AG04450 (cell line): ENCODE measurements around the gene BUD13. TPM values are rescaled to one million over a fixed set of nuclear protein-coding genes. Genes with fewer than 3 reads are reported as not detected.

ENCODE experiments used
- CTCF ChIA-PET: fragments of 300-600, 350-600 bp; formaldehyde crosslinking; extraction: SDS; loops from one replicate; lab custom pipeline; 2022; ENCODE audit warnings: antibody characterized with exemption, inconsistent platforms; lab: Charles Lee
- POLR2A ChIA-PET: fragments of 350-600 bp; formaldehyde crosslinking; extraction: SDS; loops from one replicate; lab custom pipeline; 2021; ENCODE audit warnings: antibody characterized with exemption, inconsistent platforms; lab: Yijun Ruan, JAX
- DNase-seq: peaks from one replicate; pipeline ENCODE4 v3.0.0-alpha.2; 2011; ENCODE audit warnings: low read depth, low spot score
- H3K27ac ChIP-seq: one replicate; pipeline ENCODE4 v1.5.1; 2012; ENCODE audit warnings: low read depth, low read length, control low read depth
- H3K27me3 ChIP-seq: one replicate; pipeline ENCODE4 v1.6.0; 2012; ENCODE audit warnings: low read length; ENCODE audit not compliant: control insufficient read depth, insufficient read depth
- H3K4me3 ChIP-seq: 2 replicates; pipeline ENCODE4 v1.5.1; 2011; ENCODE audit warnings: mild to moderate bottlenecking, low read depth, low read length, control low read depth
- H3K9me3 ChIP-seq: 2 replicates; pipeline ENCODE4 v1.5.1; 2012; ENCODE audit warnings: low read length; ENCODE audit not compliant: control insufficient read depth, insufficient read depth
- CTCF ChIP-seq: IDR thresholded peaks from 2 replicates; pipeline ENCODE4 v1.5.1; 2011; ENCODE audit warnings: low read depth, low read length, control low read depth, inconsistent platforms
- polyA plus RNA-seq: library from polyadenylated mRNA; depleted of rRNA; stranded (reverse); fragments of >200 nt; gene quantifications from 2 replicates; pipeline ENCODE4 v1.2.3, GENCODE V29; 2011

Gene BUD13
- polyA plus RNA-seq, 1 experiment, result 12.3 TPM

- Histone ChIP-seq H3K4me3 (no peak overlapping the region), H3K27me3 (peaks cover 52% of the 10 kb centered on the region), H3K9me3 (no peaks in the 10 kb centered on the region), H3K27ac (no peak overlapping the region)
- CTCF ChIA-PET, result no interaction called here
- POLR2A ChIA-PET, result no interaction called here
- DNase-seq, result no peak
- no peak for TF ChIP-seq CTCF
These were observed 42.2 kb downstream of the BUD13 start for GRCh38 chr11:116730601-116731000.

- H3K4me3 ChIP-seq, result no peak overlapping the region
- H3K27me3 ChIP-seq, result peaks cover 52% of the 10 kb centered on the region
- TF ChIP-seq CTCF, result no peak
- ChIA-PET CTCF (no interaction called here), POLR2A (no interaction called here)
- no peak for DNase-seq
- no peaks in the 10 kb centered on the region for H3K9me3 ChIP-seq
- no peak overlapping the region for H3K27ac ChIP-seq
These were observed 42.6 kb downstream of the BUD13 start for GRCh38 chr11:116730241-116730561.

GRCh38 chr11:116729501-116730240 is 43.1 kb downstream of the BUD13 start:
- H3K27ac ChIP-seq, result no peak overlapping the region
- TF ChIP-seq CTCF, result no peak
- H3K27me3 ChIP-seq, result peaks cover 55% of the 10 kb centered on the region
- no peak overlapping the region for H3K4me3 ChIP-seq
- no peaks in the 10 kb centered on the region for H3K9me3 ChIP-seq
- CTCF ChIA-PET, result interaction anchor here (0.6 to 1.2 kb wide), 2 partner anchors 13 to 621 kb away, joined by 6 read pairs; no protein-coding TSS in a partner anchor
- no peak for DNase-seq
- POLR2A ChIA-PET, result no interaction called here

GRCh38 chr11:116727990-116728389 is 44.8 kb downstream of the BUD13 start:
- POLR2A ChIA-PET, result no interaction called here
- CTCF ChIA-PET, result interaction anchor here (1.2 to 1.4 kb wide), 2 partner anchors 15 kb away, joined by 4 to 6 read pairs; no protein-coding TSS in a partner anchor
- Histone ChIP-seq H3K27me3 (peaks cover 57% of the 10 kb centered on the region), H3K27ac (no peak overlapping the region), H3K4me3 (no peak overlapping the region), H3K9me3 (no peaks in the 10 kb centered on the region)
- DNase-seq, result no peak
- TF ChIP-seq CTCF, result no peak

- ChIA-PET POLR2A (no interaction called here), CTCF (no interaction called here)
- no peaks in the 10 kb centered on the region for H3K9me3 ChIP-seq
- no peak for TF ChIP-seq CTCF
- DNase-seq, result no peak
- no peak overlapping the region for H3K4me3 ChIP-seq
- peaks cover 59% of the 10 kb centered on the region for H3K27me3 ChIP-seq
- no peak overlapping the region for H3K27ac ChIP-seq
These were observed 47.2 kb downstream of the BUD13 start for GRCh38 chr11:116725434-116726221.
